SK-N-SH (cell line): ENCODE results near the gene DOK7. TPM values are rescaled to one million over a fixed set of nuclear protein-coding genes. Genes with fewer than 3 reads are reported as not detected.

ENCODE experiments used
- CTCF ChIA-PET: fragments of 300-600, 350-600 bp; formaldehyde crosslinking; extraction: SDS; loops from one replicate; lab custom pipeline; 2021; lab: Yijun Ruan, JAX
- POLR2A ChIA-PET: fragments of 350-600 bp; sonication (Branson Sonifier 250); formaldehyde crosslinking; extraction: SDS; loops from one replicate; lab custom pipeline; 2020; ENCODE audit warnings: antibody characterized with exemption, inconsistent platforms; lab: Yijun Ruan, JAX
- DNase-seq: peaks from one replicate; pipeline ENCODE4 v3.0.0; 2012
- H2AFZ ChIP-seq: fragments of 200-600 bp; sonication (generic); 2 replicates; pipeline ENCODE4 v1.8.1; 2016; ENCODE audit warnings: antibody characterized with exemption, mild to moderate bottlenecking, low read depth
- H3F3A ChIP-seq: fragments of 200-600 bp; sonication (generic); replicated peaks from 2 replicates; pipeline ENCODE3; 2016; ENCODE audit warnings: antibody characterized with exemption, mild to moderate bottlenecking; ENCODE audit not compliant: insufficient read depth
- H3K27ac ChIP-seq, 2 experiments: fragments of 200-500 bp in 1 of 2; fragments of 200-600 bp in 1 of 2; sonication (Bioruptor generic) in 1 of 2; sonication (generic), shearing (Covaris generic) in 1 of 2; 2 replicates each; pipeline versions ENCODE4 v1.5.1 to v1.6.1; 2014 to 2016; ENCODE audit warnings: low read depth in 2 of 2, inconsistent platforms in 1 of 2, low read length in 1 of 2, mild to moderate bottlenecking in 1 of 2, mixed read lengths in 1 of 2
- H3K27me3 ChIP-seq: fragments of 200-600 bp; sonication (generic), shearing (Covaris generic); 2 replicates; pipeline ENCODE4 v1.6.1; 2016; ENCODE audit warnings: mixed run types; ENCODE audit not compliant: insufficient read depth
- H3K36me3 ChIP-seq, 2 experiments: fragments of 200-500 bp in 1 of 2; fragments of 200-600 bp in 1 of 2; sonication (Bioruptor generic) in 1 of 2; sonication (generic) in 1 of 2; replicated peaks in 1 of 2; 2 replicates each; pipeline versions ENCODE3 to v1.5.1; 2014 to 2016; ENCODE audit warnings: low read length in 1 of 2, mild to moderate bottlenecking in 1 of 2; ENCODE audit not compliant: insufficient read depth in 2 of 2, control insufficient read depth in 1 of 2
- H3K4me1 ChIP-seq, 2 experiments: fragments of 200-500 bp in 1 of 2; fragments of 200-600 bp in 1 of 2; sonication (Bioruptor generic) in 1 of 2; sonication (generic), shearing (Covaris generic) in 1 of 2; 2 replicates each; pipeline versions ENCODE4 v1.5.1 to v1.6.1; 2014 to 2016; ENCODE audit warnings: low read depth in 1 of 2, low read length in 1 of 2, mixed run types in 1 of 2; ENCODE audit not compliant: insufficient read depth in 2 of 2, control insufficient read depth in 1 of 2
- H3K4me2 ChIP-seq: fragments of 200-600 bp; sonication (generic), shearing (Covaris generic); 2 replicates; pipeline ENCODE4 v1.6.1; 2017; ENCODE audit warnings: mixed run types
- H3K4me3 ChIP-seq, 2 experiments: fragments of 200-500 bp in 1 of 2; fragments of 200-600 bp in 1 of 2; sonication (Bioruptor generic) in 1 of 2; sonication (generic), shearing (Covaris generic) in 1 of 2; 2 replicates each; pipeline versions ENCODE4 v1.5.1 to v1.8.1; 2014 to 2016; ENCODE audit warnings: low read depth in 2 of 2, inconsistent platforms in 1 of 2, low read length in 1 of 2, mild to moderate bottlenecking in 1 of 2, mixed read lengths in 1 of 2, moderate library complexity in 1 of 2
- H3K79me2 ChIP-seq: fragments of 200-600 bp; sonication (generic); 2 replicates; pipeline ENCODE4 v1.8.1; 2017; ENCODE audit warnings: mild to moderate bottlenecking; ENCODE audit not compliant: insufficient read depth
- H3K9ac ChIP-seq: fragments of 200-600 bp; sonication (generic); 2 replicates; pipeline ENCODE4 v1.6.1; 2017; ENCODE audit warnings: mixed run types
- H3K9me2 ChIP-seq: fragments of 200-600 bp; sonication (generic); 2 replicates; pipeline ENCODE4 v1.6.1; 2017; ENCODE audit warnings: mixed run types
- H3K9me3 ChIP-seq: fragments of 200-600 bp; sonication (generic); 2 replicates; pipeline ENCODE4 v1.6.1; 2017; ENCODE audit warnings: mixed run types, mild to moderate bottlenecking, moderate library complexity
- H4K20me1 ChIP-seq: fragments of 200-600 bp; sonication (generic); 2 replicates; pipeline ENCODE4 v1.6.1; 2017; ENCODE audit warnings: mild to moderate bottlenecking, mixed run types; ENCODE audit not compliant: insufficient read depth
- CHD2 ChIP-seq: fragments of 150-350 bp; IDR thresholded peaks from 2 replicates; pipeline ENCODE4 v1.6.1; 2018; ENCODE audit warnings: low read length; ENCODE audit not compliant: partially characterized antibody
- EZH2phosphoT487 ChIP-seq: fragments of 200-600 bp; sonication (generic); IDR thresholded peaks from 2 replicates; pipeline ENCODE4 v1.6.1; 2017; ENCODE audit warnings: low read depth, mixed run types, mild to moderate bottlenecking, antibody characterized with exemption, moderate library complexity, borderline replicate concordance
- FOSL2 ChIP-seq: IDR thresholded peaks from 2 replicates; pipeline ENCODE4 v1.4.0; 2012; ENCODE audit warnings: low read depth, mild to moderate bottlenecking, moderate library complexity, borderline replicate concordance
- FOXJ3 ChIP-seq: sonication (generic); formaldehyde crosslinking; IDR thresholded peaks from 2 replicates; pipeline ENCODE4 v1.5.1; 2020; ENCODE audit warnings: mild to moderate bottlenecking, missing genetic modification reagents
- FOXM1 ChIP-seq: IDR thresholded peaks from 2 replicates; pipeline ENCODE4 v1.4.0; 2012; ENCODE audit warnings: low read depth, mild to moderate bottlenecking
- MEF2A ChIP-seq: IDR thresholded peaks from 2 replicates; pipeline ENCODE4 v1.4.0; 2012; ENCODE audit warnings: low read depth, borderline replicate concordance
- MXI1 ChIP-seq: IDR thresholded peaks from 2 replicates; pipeline ENCODE4 v1.6.1; 2012; ENCODE audit warnings: mild to moderate bottlenecking, low read depth, low read length, improper control_type of control experiment
- RAD21 ChIP-seq: IDR thresholded peaks from 2 replicates; pipeline ENCODE4 v1.6.1; 2012; ENCODE audit warnings: mild to moderate bottlenecking, low read length
- TEAD4 ChIP-seq: IDR thresholded peaks from 2 replicates; pipeline ENCODE4 v1.4.0; 2012; ENCODE audit warnings: mild to moderate bottlenecking, borderline replicate concordance; ENCODE audit not compliant: insufficient read depth
- YY1 ChIP-seq: IDR thresholded peaks from 2 replicates; pipeline ENCODE4 v1.4.0; 2012; ENCODE audit warnings: low read depth, mild to moderate bottlenecking
- WGBS: methylation state at CpG from one replicate; pipeline ENCODE4 v1.1.6; 2017; ENCODE audit warnings: low lambda C conversion rate; 5-methylcytosine and 5-hydroxymethylcytosine counted together
- polyA plus RNA-seq, 3 experiments: library from polyadenylated mRNA; depleted of rRNA; stranded (reverse); fragments of >200 nt; gene quantifications; 2 replicates each; pipeline ENCODE4 v1.2.3, GENCODE V29; 2012
- TF ChIP-seq, protein P1 (sequence below): IDR thresholded peaks from 2 replicates; pipeline ENCODE4 v1.4.0; 2012; ENCODE audit warnings: low read depth, borderline replicate concordance
- TF ChIP-seq, protein P2 (sequence below): fragments of 200-600 bp; sonication (generic); IDR thresholded peaks from 2 replicates; pipeline ENCODE4 v1.6.1; 2017; ENCODE audit warnings: antibody characterized with exemption, mild to moderate bottlenecking, moderate library complexity
- TF ChIP-seq, protein P3 (sequence below): IDR thresholded peaks from 2 replicates; pipeline ENCODE4 v1.4.0; 2012; ENCODE audit warnings: low read depth

The DOK7 gene
- polyA plus RNA-seq, 1 of the 3 experiments (the other 2 are of a cell fraction): not detected

DNA sequence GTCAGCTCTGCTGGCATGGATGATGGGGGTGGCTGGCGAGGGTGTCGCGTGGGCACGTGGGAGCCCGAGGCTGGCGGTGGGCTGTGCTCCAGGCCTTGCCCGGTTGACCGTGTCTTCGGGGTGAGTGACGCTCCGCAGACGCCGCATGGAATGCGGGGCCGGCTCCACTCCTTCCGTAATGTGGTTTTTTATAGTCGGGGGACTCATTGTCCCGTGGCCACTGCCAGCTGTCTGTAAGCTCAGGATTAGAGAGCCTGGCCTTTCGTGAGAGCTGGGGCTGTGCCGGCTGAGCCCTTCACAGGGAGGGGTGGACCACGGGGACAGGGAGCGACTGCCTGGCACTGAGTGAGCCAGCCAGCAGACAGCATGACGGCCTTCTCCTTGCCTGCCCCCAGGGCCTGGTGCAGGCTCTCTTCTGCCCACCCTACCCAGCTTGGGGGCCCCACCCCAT is 20.4 kb downstream of the DOK7 start:
- Histone ChIP-seq H3K27me3 (no peaks in the 10 kb centered on the region), H3K79me2 (no peaks in the 10 kb centered on the region), H3K4me3 (no peak overlapping the region), H3K9ac (no peak overlapping the region), H3K4me2 (no peak overlapping the region), H3K27ac (no peak overlapping the region), H3K36me3 (no peaks in the 10 kb centered on the region), H3K9me2 (no peaks in the 10 kb centered on the region), H2AFZ (no peak overlapping the region), H4K20me1 (no peaks in the 10 kb centered on the region), H3F3A (no peaks in the 10 kb centered on the region), H3K4me1 (peaks cover 0 to 19% of the 10 kb centered on the region in 2 experiments; a peak in 1 of 4 replicates), H3K9me3 (no peaks in the 10 kb centered on the region)
- ChIA-PET POLR2A (interaction anchor here (0.7 kb wide), 1 partner anchor 9 kb away, joined by 3 read pairs; no protein-coding TSS in a partner anchor), CTCF (interaction anchor here (1.3 to 2.9 kb wide), 2 partner anchors 21 to 138 kb away, joined by 4 to 12 read pairs; partner anchors contain the start of gene DOK7)
- DNase-seq: no peak
- WGBS: 63% methylated on average over 15 of the region's 23 CpGs
- TF ChIP-seq FOXM1 (no peak), FOSL2 (no peak), YY1 (no peak), RAD21 (no peak), TEAD4 (no peak), MEF2A (no peak), FOXJ3 (CRISPR knock-in tag) (no peak), EZH2phosphoT487 (no peak), MXI1 (no peak), CHD2 (no peak)
- TF ChIP-seq, protein P1, sequence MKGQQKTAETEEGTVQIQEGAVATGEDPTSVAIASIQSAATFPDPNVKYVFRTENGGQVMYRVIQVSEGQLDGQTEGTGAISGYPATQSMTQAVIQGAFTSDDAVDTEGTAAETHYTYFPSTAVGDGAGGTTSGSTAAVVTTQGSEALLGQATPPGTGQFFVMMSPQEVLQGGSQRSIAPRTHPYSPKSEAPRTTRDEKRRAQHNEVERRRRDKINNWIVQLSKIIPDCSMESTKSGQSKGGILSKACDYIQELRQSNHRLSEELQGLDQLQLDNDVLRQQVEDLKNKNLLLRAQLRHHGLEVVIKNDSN: no peak
- TF ChIP-seq, protein P2, sequence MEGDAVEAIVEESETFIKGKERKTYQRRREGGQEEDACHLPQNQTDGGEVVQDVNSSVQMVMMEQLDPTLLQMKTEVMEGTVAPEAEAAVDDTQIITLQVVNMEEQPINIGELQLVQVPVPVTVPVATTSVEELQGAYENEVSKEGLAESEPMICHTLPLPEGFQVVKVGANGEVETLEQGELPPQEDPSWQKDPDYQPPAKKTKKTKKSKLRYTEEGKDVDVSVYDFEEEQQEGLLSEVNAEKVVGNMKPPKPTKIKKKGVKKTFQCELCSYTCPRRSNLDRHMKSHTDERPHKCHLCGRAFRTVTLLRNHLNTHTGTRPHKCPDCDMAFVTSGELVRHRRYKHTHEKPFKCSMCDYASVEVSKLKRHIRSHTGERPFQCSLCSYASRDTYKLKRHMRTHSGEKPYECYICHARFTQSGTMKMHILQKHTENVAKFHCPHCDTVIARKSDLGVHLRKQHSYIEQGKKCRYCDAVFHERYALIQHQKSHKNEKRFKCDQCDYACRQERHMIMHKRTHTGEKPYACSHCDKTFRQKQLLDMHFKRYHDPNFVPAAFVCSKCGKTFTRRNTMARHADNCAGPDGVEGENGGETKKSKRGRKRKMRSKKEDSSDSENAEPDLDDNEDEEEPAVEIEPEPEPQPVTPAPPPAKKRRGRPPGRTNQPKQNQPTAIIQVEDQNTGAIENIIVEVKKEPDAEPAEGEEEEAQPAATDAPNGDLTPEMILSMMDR: no peak
- TF ChIP-seq, protein P3, sequence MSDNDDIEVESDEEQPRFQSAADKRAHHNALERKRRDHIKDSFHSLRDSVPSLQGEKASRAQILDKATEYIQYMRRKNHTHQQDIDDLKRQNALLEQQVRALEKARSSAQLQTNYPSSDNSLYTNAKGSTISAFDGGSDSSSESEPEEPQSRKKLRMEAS: no peak
